GOT3 (cell line): ENCODE results near the gene FAM193B.

Source experiments
- DNase-seq: peaks from one replicate; lab custom pipeline; 2025; ENCODE audit warnings: mixed read lengths; lab: John Stamatoyannopoulos, UW

FAM193B gene

GRCh38 chr5:177554474-177555111 is at the start of gene FAM193B:
FAM193B (minus strand) TSS chr5:177554563; CDS start chr5:177554458, 105 bp downstream.
- DNase-seq: peak; percentile 87

DNA sequence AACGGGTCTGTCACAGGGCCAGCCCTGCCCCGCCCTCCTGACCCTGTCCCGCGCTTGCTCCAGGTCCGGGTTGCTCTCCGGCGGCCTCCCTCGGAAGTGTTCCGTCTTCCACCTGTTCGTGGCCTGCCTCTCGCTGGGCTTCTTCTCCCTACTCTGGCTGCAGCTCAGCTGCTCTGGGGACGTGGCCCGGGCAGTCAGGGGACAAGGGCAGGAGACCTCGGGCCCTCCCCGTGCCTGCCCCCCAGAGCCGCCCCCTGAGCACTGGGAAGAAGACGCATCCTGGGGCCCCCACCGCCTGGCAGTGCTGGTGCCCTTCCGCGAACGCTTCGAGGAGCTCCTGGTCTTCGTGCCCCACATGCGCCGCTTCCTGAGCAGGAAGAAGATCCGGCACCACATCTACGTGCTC is 49.8 kb upstream of the FAM193B start:
- DNase-seq: no peak

- no peak for DNase-seq
Measured at GRCh38 chr5:177603631-177604030, 49.3 kb upstream of the FAM193B start.

DNA sequence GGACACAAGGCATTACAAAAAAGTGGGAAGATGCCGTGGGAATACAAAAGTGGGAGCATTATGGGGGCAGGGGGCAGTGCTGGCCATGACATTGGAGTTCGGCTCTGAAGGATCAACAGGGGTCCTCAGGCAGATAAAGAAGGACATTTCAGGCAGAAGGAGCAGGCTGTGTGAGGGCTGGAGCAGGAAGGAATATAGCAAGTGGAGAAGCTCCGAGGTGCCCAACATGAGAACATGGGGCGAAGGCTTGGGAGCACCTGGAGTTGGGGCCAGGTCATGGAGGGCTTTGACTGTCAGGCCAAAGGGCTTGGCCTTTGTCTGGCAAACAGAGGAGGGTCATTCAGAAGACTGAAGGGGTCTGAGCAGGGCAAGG is 48.1 kb upstream of the FAM193B start:
- no peak for DNase-seq

GRCh38 chr5:177601577-177602457 is 47.5 kb upstream of the FAM193B start:
- DNase-seq: no peak

DNA sequence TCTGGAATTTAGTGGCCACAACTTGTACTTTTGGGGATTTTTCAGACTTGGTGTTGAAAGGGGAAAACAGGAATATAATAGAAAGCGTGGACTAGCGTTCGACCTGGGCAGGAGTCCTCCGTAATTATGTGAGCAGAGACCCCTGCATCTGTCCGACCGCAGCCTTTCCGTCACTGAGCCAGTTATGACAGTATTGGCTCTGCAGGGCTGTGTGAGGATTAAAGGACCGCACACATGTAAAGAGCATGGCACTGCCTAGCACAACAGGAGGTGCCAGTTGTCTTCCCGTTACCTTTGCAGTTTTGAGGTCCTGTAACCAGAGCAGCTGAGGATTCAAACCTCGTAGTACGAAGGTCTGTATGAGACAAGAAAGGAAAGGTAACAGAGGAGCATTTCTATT is 46.8 kb upstream of the FAM193B start:
- DNase-seq: no peak

GRCh38 chr5:177600508-177601018 is 46.2 kb upstream of the FAM193B start:
- DNase-seq: no peak

- peak; percentile 63 for DNase-seq
Measured at GRCh38 chr5:177599731-177600507, 45.6 kb upstream of the FAM193B start, which contains the start of gene B4GALT7. B4GALT7 (plus strand) TSS chr5:177600132; CDS start chr5:177600211, 79 bp downstream.

DNA sequence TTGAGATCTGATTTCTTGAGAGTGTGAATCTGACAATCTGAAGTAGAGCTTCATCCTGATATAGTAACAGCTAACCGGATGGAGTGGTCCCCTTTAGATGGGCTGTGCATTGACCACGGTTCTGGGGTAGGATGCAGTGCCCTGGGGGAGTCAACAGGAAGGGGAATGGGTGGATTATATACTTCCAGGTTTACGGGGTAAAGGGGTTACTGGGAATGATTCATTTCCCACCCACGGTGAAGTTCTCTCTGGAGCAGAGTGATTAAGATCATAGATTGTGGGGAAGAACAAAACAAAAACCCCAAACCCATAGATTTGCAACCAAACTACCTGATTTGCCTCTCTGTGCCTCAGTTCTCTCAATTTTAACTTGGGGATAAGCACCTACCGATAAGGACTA is 44.1 kb upstream of the FAM193B start:
- DNase-seq: no peak

GRCh38 chr5:177596775-177597238 is 42.4 kb upstream of the FAM193B start:
- no peak for DNase-seq

- no peak for DNase-seq
Measured at GRCh38 chr5:177595991-177596774, 41.8 kb upstream of the FAM193B start.

GRCh38 chr5:177595026-177595585 is 40.7 kb upstream of the FAM193B start:
- DNase-seq: no peak

DNA sequence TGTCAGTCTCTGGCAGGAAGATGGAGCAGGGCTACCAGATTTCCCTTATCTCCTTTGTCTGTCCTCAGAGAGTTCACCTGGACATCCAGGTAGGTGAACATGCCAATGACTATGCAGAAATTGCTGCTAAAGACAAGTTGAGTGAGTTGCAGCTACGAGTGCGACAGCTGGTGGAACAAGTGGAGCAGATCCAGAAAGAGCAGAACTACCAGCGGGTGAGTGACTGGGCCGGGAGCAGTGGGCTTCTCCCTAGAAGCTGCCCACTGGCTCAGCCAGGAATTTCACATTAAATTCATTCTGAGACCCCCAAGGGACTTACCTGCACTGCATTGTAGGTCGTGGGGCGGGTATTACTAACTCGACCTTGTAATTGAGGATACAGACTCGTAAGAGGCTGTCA is 39.7 kb upstream of the FAM193B start:
- DNase-seq: no peak

DNA sequence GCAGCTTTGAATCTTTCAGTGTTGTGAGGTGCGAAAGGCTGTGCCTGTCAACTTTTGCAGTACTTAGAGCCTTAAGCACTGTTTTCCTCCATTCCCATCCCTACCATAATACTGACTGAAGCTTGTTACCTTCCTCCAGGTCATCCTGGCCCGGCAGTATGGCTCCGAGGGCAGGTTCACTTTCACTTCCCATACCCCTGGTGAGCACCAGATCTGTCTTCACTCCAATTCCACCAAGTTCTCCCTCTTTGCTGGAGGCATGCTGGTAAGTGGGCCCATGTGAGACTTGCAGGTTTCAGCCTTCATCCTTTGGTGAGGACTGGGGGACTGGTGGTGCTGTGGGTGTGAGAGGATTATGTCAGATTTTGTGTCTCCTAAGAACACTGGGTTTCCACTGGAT is 39.1 kb upstream of the FAM193B start:
- no peak for DNase-seq

- no peak for DNase-seq
Measured at GRCh38 chr5:177592905-177593304, 38.5 kb upstream of the FAM193B start.

DNA sequence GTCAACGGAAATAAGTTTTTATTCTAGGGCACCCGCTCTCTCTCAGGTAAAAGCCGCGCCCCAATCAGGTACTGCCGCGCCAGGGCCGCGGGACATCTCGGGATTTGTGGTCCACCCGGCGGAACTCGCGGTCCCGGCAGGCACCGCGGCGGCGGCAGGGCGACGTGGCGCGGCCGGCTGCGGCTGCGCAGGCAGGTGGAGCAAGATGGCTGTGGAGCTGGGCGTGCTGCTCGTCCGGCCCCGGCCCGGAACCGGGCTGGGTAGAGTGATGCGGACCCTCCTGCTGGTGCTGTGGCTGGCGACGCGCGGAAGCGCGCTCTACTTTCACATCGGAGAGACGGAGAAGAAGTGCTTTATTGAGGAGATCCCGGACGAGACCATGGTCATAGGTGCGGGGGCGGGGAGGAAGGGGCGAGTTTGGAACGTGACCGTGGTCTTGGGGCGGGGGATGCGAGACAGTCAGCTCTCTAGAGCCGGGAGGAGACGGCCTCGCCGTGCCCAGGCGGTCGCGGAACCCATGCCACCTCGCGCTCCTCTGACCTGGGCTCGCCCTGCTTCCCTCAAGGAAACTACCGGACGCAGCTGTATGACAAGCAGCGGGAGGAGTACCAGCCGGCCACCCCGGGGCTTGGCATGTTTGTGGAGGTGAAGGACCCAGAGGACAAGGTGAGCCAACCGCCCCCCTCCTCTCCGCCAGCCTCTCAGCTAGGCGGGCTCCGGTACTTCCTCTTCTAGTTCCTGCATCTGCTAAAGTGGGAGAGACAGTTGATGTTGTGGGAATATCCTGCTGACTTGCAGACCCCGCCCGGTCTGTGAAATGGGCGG is 37.9 kb upstream of the FAM193B start, which contains the start of gene TMED9:
Gene TMED9, plus strand, starts transcription at position 194 of the 825 bp plus-strand sequence. Its CDS starts 12 bp downstream, at position 206.
- DNase-seq: peak; percentile 73

GRCh38 chr5:177591690-177592009 is 37.3 kb upstream of the FAM193B start:
- DNase-seq: no peak

- no peak for DNase-seq
Measured at GRCh38 chr5:177590406-177590805, 36.0 kb upstream of the FAM193B start.

GRCh38 chr5:177588413-177588909 is 34.1 kb upstream of the FAM193B start:
- no peak for DNase-seq

GRCh38 chr5:177578316-177578715 is 24.0 kb upstream of the FAM193B start:
- no peak for DNase-seq
